Stimulated activated CD4-positive, alpha-beta T cell treated with anti-CD3 and anti-CD28 coated beads, Interleukin-15, amount 100 ng/mL, for 24 hours (primary cell): ENCODE data around the gene FAM200B.
A peak's percentile ranks its signal among the peaks of the same experiment; 100 is the strongest.

Experiments
- DNase-seq: peaks from one replicate; pipeline ENCODE4 v3.0.0-alpha.2; 2020

FAM200B gene

DNA sequence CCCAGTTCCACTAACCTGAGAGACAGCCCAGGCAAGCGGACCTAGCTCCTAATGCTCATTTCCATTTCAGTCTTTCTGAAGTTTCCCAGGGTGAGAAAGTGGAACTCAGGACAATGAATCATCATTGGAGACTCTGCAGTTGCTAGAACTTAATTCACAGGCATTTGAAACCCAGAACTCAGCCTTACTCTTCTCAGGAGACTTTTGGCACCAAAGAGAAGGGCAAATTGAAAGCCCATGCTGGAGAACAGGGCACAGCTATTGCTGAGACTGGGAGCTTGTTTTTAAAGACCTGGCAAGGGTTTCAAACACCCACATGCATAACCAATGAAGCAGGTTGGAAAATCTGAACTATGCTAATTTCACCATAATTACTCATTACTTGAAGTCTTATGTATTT, 57.2 kb downstream of the FAM200B start:
- peak; percentile 36 for DNase-seq
